H1 (cell line): ENCODE data around the gene CCDC83. TPM values are rescaled to one million over a fixed set of nuclear protein-coding genes. Genes with fewer than 3 reads are reported as not detected.

ENCODE experiments used
- CTCF ChIA-PET: fragments of 300-600 bp; sonication (Branson Sonifier 250); formaldehyde crosslinking; loops from one replicate; lab custom pipeline; 2021; ENCODE audit not compliant: partially characterized antibody; lab: Charles Lee
- POLR2A ChIA-PET: fragments of 300-600 bp; sonication (Branson Sonifier 250); formaldehyde crosslinking; loops from one replicate; lab custom pipeline; 2021; ENCODE audit warnings: inconsistent platforms; ENCODE audit not compliant: partially characterized antibody; lab: Charles Lee
- DNase-seq, 2 experiments: peaks; one replicate each; pipeline versions ENCODE4 v3.0.0 to v3.0.0-alpha.2; 2010 to 2022; ENCODE audit warnings: low spot score in 2 of 2, low read depth in 1 of 2, mixed read lengths in 1 of 2
- FAIRE-seq: peaks from 2 replicates; lab custom pipeline; 2011; peaks lifted over from hg19 to GRCh38; lab: Jason Lieb, UNC
- H2AFZ ChIP-seq: 2 replicates; pipeline ENCODE4 v1.8.1; 2012; ENCODE audit warnings: low read length, inconsistent platforms
- H2AK5ac ChIP-seq: 2 replicates; pipeline ENCODE4 v1.6.1; 2013; ENCODE audit warnings: low read depth, low read length
- H2BK120ac ChIP-seq: replicated peaks from 2 replicates; pipeline ENCODE3; 2013; ENCODE audit warnings: low read depth, low read length, inconsistent platforms
- H2BK12ac ChIP-seq: 2 replicates; pipeline ENCODE4 v1.6.1; 2013; ENCODE audit warnings: low read depth, low read length
- H2BK15ac ChIP-seq: 2 replicates; pipeline ENCODE4 v1.6.1; 2013; ENCODE audit warnings: low read length
- H2BK20ac ChIP-seq: 2 replicates; pipeline ENCODE4 v1.6.1; 2013; ENCODE audit warnings: low read length
- H2BK5ac ChIP-seq: 2 replicates; pipeline ENCODE4 v1.6.1; 2013; ENCODE audit warnings: low read depth, low read length
- H3K14ac ChIP-seq: 2 replicates; pipeline ENCODE4 v1.6.1; 2013; ENCODE audit warnings: inconsistent platforms; ENCODE audit not compliant: insufficient read length
- H3K18ac ChIP-seq: 2 replicates; pipeline ENCODE4 v1.6.1; 2013; ENCODE audit warnings: low read length; ENCODE audit errors: extremely low read depth
- H3K23ac ChIP-seq: 2 replicates; pipeline ENCODE4 v1.6.1; 2013; ENCODE audit warnings: inconsistent platforms; ENCODE audit not compliant: insufficient read length
- H3K23me2 ChIP-seq: 2 replicates; pipeline ENCODE4 v1.6.1; 2013; ENCODE audit warnings: low read depth, low read length
- H3K27ac ChIP-seq: 2 replicates; pipeline ENCODE4 v1.6.1; 2011; ENCODE audit warnings: low read depth, low read length, inconsistent platforms
- H3K27me3 ChIP-seq, 4 experiments: replicated peaks in 1 of 4; 1 replicate in 1 of 4; 2 replicates in 3 of 4; pipeline versions ENCODE4 v1.6.1 to v1.8.1; 2011 to 2013; ENCODE audit warnings: low read length in 3 of 4, mild to moderate bottlenecking in 3 of 4, inconsistent platforms in 2 of 4, mixed read lengths in 2 of 4, moderate library complexity in 1 of 4; ENCODE audit not compliant: control insufficient read depth in 3 of 4, insufficient read depth in 3 of 4; ENCODE audit errors: extremely low read depth in 1 of 4
- H3K36me3 ChIP-seq, 4 experiments: 2 replicates each; pipeline versions ENCODE4 v1.6.1 to v1.8.1; 2011 to 2013; ENCODE audit warnings: mild to moderate bottlenecking in 4 of 4, low read length in 3 of 4, moderate library complexity in 2 of 4, control low read depth in 1 of 4, inconsistent platforms in 1 of 4; ENCODE audit not compliant: insufficient read depth in 4 of 4, control insufficient read depth in 2 of 4
- H3K4ac ChIP-seq: replicated peaks from 2 replicates; pipeline ENCODE3; 2013; ENCODE audit warnings: low read length, low read depth, mixed read lengths, inconsistent platforms; ENCODE audit not compliant: insufficient read length
- H3K4me1 ChIP-seq, 4 experiments: replicated peaks in 1 of 4; 1 replicate in 1 of 4; 2 replicates in 3 of 4; pipeline versions ENCODE4 v1.6.1 to v1.8.1; 2011 to 2013; ENCODE audit warnings: low read length in 3 of 4, inconsistent platforms in 2 of 4, mixed read lengths in 1 of 4; ENCODE audit not compliant: insufficient read depth in 4 of 4, control insufficient read depth in 3 of 4
- H3K4me2 ChIP-seq, 2 experiments: 2 replicates each; pipeline versions ENCODE4 v1.6.1 to v1.8.1; 2011 to 2013; ENCODE audit warnings: low read depth in 2 of 2, low read length in 2 of 2, control low read depth in 1 of 2, inconsistent platforms in 1 of 2, mild to moderate bottlenecking in 1 of 2; ENCODE audit not compliant: insufficient read depth in 1 of 2
- H3K4me3 ChIP-seq, 4 experiments: fragments of 200-600, 300-600 bp in 1 of 4; sonication (generic), shearing (Covaris generic), sonication (Bioruptor Twin) in 1 of 4; 2 replicates each; pipeline versions ENCODE4 v1.5.1 to v1.8.1; 2011 to 2016; ENCODE audit warnings: low read length in 4 of 4, low read depth in 3 of 4, control low read depth in 2 of 4, inconsistent platforms in 2 of 4, mild to moderate bottlenecking in 2 of 4, mixed read lengths in 1 of 4, moderate library complexity in 1 of 4; ENCODE audit not compliant: insufficient read depth in 2 of 4; ENCODE audit errors: extremely low read depth in 1 of 4
- H3K56ac ChIP-seq: replicated peaks from 2 replicates; pipeline ENCODE3; 2013; ENCODE audit warnings: low read depth, mild to moderate bottlenecking, mixed read lengths, low read length, inconsistent platforms; ENCODE audit not compliant: insufficient read length
- H3K79me1 ChIP-seq: 2 replicates; pipeline ENCODE4 v1.6.1; 2013; ENCODE audit warnings: low read depth, low read length, control low read depth
- H3K79me2 ChIP-seq, 2 experiments: 2 replicates each; pipeline versions ENCODE4 v1.6.1 to v1.8.1; 2012 to 2013; ENCODE audit warnings: low read length in 2 of 2, mild to moderate bottlenecking in 2 of 2, inconsistent platforms in 1 of 2; ENCODE audit not compliant: insufficient read depth in 2 of 2, control insufficient read depth in 1 of 2
- H3K9ac ChIP-seq, 4 experiments: replicated peaks in 1 of 4; 1 replicate in 1 of 4; 2 replicates in 3 of 4; pipeline versions ENCODE4 v1.6.1 to v1.8.1; 2011 to 2013; ENCODE audit warnings: low read depth in 3 of 4, low read length in 3 of 4, control low read depth in 2 of 4, mild to moderate bottlenecking in 2 of 4, moderate library complexity in 2 of 4, inconsistent platforms in 1 of 4; ENCODE audit errors: extremely low read depth in 1 of 4
- H3K9me3 ChIP-seq, 2 experiments: 2 replicates each; pipeline versions ENCODE4 v1.6.1 to v1.8.1; 2012 to 2013; ENCODE audit warnings: mild to moderate bottlenecking in 2 of 2, moderate library complexity in 2 of 2, control low read depth in 1 of 2, inconsistent platforms in 1 of 2, low read depth in 1 of 2, low read length in 1 of 2, mixed read lengths in 1 of 2; ENCODE audit not compliant: insufficient read depth in 2 of 2
- H4K20me1 ChIP-seq, 2 experiments: replicated peaks in 1 of 2; 2 replicates each; pipeline versions ENCODE3 to v1.8.1; 2011 to 2013; ENCODE audit warnings: inconsistent platforms in 2 of 2, low read length in 2 of 2, mild to moderate bottlenecking in 1 of 2; ENCODE audit not compliant: insufficient read depth in 2 of 2, control insufficient read depth in 1 of 2
- H4K5ac ChIP-seq: 2 replicates; pipeline ENCODE4 v1.6.1; 2013; ENCODE audit warnings: low read length, low read depth, mixed read lengths, inconsistent platforms; ENCODE audit not compliant: insufficient read length
- H4K8ac ChIP-seq: 2 replicates; pipeline ENCODE4 v1.8.0; 2013; ENCODE audit warnings: mild to moderate bottlenecking, moderate library complexity, low read length, inconsistent platforms; ENCODE audit not compliant: insufficient read depth; ENCODE audit errors: extremely low read depth
- H4K91ac ChIP-seq: replicated peaks from 2 replicates; pipeline ENCODE3; 2013; ENCODE audit warnings: low read length, mixed read lengths, inconsistent platforms; ENCODE audit not compliant: insufficient read length
- POLR2AphosphoS5 ChIP-seq: IDR thresholded peaks from 2 replicates; pipeline ENCODE4 v1.6.1; 2011; ENCODE audit warnings: low read depth, low read length
- polyA plus RNA-seq, 7 experiments: library from polyadenylated mRNA; depleted of rRNA in 3 of 7; stranded (reverse) in 5 of 7; unstranded in 2 of 7; fragments of >200 nt in 5 of 7; fragments of 200-250 nt in 2 of 7; gene quantifications; 1 replicate in 5 of 7; 2 replicates in 1 of 7; 4 replicates in 1 of 7; pipeline versions ENCODE4 v1.2.1 to v1.2.3, GENCODE V29; 2011 to 2013; ENCODE audit warnings: missing spikeins in 2 of 7, mixed read lengths in 2 of 7
- total RNA-seq: library from RNA; stranded (reverse); fragmentation: NEBNext Ultra II Directional; extraction: Animal tissue kit (Norgen Biotek cat#: 25700); gene quantifications from 2 replicates; pipeline ENCODE4 v1.2.1, GENCODE V29; 2021
- TF ChIP-seq, protein P1 (sequence below): IDR thresholded peaks from 2 replicates; pipeline ENCODE4 v1.6.1; 2012; ENCODE audit warnings: low read length, inconsistent platforms

CCDC83 gene
- total and polyA plus RNA-seq, 2 of the 8 experiments (the other 6 are each of a cell fraction or from before 2014, with no cell fraction given): not detected

DNA sequence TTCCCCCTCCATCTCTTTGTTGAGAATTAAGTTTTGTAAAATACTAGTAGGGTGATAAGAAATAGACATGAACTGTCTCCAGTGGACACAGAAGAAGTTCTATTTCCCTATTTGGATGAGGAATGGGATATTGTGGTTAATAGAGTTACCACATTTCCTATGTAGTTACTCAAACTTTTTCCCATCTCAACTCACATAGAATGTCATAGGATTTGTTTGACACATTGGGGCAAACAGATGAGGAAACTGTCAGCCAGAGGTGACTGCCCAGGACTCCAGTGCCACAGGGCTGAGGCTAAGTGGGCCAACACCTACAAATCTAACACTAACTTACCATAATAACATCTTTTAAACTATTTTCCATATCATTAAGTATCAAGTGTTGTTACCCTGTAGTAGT, 58.3 kb downstream of the CCDC83 start:
- DNase-seq: no peak
- Histone ChIP-seq H2AK5ac (no peak overlapping the region), H2BK5ac (no peak overlapping the region), H4K20me1 (no peaks in the 10 kb centered on the region), H2BK120ac (no peak overlapping the region), H2BK15ac (no peak overlapping the region), H3K23me2 (no peaks in the 10 kb centered on the region), H3K4me2 (no peak overlapping the region), H2BK20ac (no peak overlapping the region), H3K14ac (no peak overlapping the region), H3K23ac (no peak overlapping the region), H3K4me3 (no peak overlapping the region), H2AFZ (no peak overlapping the region), H3K4me1 (peaks cover 0 to 3% (median under 1%) of the 10 kb centered on the region in 4 experiments; a peak in 2 of 7 replicates), H2BK12ac (no peak overlapping the region), H3K9me3 (peaks cover 2 to 4% of the 10 kb centered on the region in 2 experiments; a peak in 2 of 4 replicates), H3K36me3 (no peaks in the 10 kb centered on the region), H4K8ac (no peak overlapping the region), H3K56ac (no peak overlapping the region), H3K27me3 (no peaks in the 10 kb centered on the region), H4K5ac (no peak overlapping the region), H3K18ac (no peak overlapping the region), H3K27ac (no peak overlapping the region), H4K91ac (no peak overlapping the region), H3K9ac (no peak overlapping the region), H3K79me1 (no peaks in the 10 kb centered on the region), H3K79me2 (no peaks in the 10 kb centered on the region), H3K4ac (no peak overlapping the region)
- ChIA-PET POLR2A (no interaction called here), CTCF (no interaction called here)
- no peak for FAIRE-seq
- no peak for TF ChIP-seq POLR2AphosphoS5
- TF ChIP-seq, protein P1, sequence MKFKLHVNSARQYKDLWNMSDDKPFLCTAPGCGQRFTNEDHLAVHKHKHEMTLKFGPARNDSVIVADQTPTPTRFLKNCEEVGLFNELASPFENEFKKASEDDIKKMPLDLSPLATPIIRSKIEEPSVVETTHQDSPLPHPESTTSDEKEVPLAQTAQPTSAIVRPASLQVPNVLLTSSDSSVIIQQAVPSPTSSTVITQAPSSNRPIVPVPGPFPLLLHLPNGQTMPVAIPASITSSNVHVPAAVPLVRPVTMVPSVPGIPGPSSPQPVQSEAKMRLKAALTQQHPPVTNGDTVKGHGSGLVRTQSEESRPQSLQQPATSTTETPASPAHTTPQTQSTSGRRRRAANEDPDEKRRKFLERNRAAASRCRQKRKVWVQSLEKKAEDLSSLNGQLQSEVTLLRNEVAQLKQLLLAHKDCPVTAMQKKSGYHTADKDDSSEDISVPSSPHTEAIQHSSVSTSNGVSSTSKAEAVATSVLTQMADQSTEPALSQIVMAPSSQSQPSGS: no peak
